HG03175 (cell line): ENCODE results near the gene CUX1.
"Not testable (repeated sequence)": the region's sequence is repeated elsewhere in the genome, so short reads cannot be mapped to it uniquely, and the experiment has no call there.

Experiments used
- ATAC-seq: cut with Tn5 transposase; IDR thresholded peaks from one replicate; pipeline ENCODE4 v1.9.1; 2021; ENCODE audit warnings: mild to moderate bottlenecking, moderate library complexity; ENCODE audit not compliant: unreplicated experiment

The CUX1 gene

GRCh38 chr7:101823096-101823495, 5.7 kb downstream of the CUX1 start:
- ATAC-seq: no peak

GRCh38 chr7:101823596-101823995, 6.2 kb downstream of the CUX1 start:
- no peak for ATAC-seq

GRCh38 chr7:101824440-101824839, 7.0 kb downstream of the CUX1 start:
- no peak for ATAC-seq

GRCh38 chr7:101826081-101826835, 8.8 kb downstream of the CUX1 start:
- ATAC-seq: no peak

- ATAC-seq: no peak
Measured at GRCh38 chr7:101828301-101829020, 11.0 kb downstream of the CUX1 start.

- ATAC-seq: no peak
Measured at GRCh38 chr7:101829374-101829773, 11.9 kb downstream of the CUX1 start.

GRCh38 chr7:101829821-101830220, 12.4 kb downstream of the CUX1 start:
- no peak for ATAC-seq

- ATAC-seq: not testable (repeated sequence)
Measured at GRCh38 chr7:101831396-101831795, 14.0 kb downstream of the CUX1 start.

GRCh38 chr7:101832205-101832631, 14.8 kb downstream of the CUX1 start:
- ATAC-seq: no peak

- ATAC-seq: no peak
Measured at GRCh38 chr7:101832685-101833375, 15.4 kb downstream of the CUX1 start.

- ATAC-seq: no peak
Measured at GRCh38 chr7:101833799-101834198, 16.4 kb downstream of the CUX1 start.

- no peak for ATAC-seq
Measured at GRCh38 chr7:101835136-101835535, 17.7 kb downstream of the CUX1 start.

GRCh38 chr7:101837433-101837832, 20.0 kb downstream of the CUX1 start:
- not testable (repeated sequence) for ATAC-seq

GRCh38 chr7:101838837-101839483, 21.5 kb downstream of the CUX1 start:
- no peak for ATAC-seq

GRCh38 chr7:101841328-101841727, 23.9 kb downstream of the CUX1 start:
- ATAC-seq: no peak

- no peak for ATAC-seq
Measured at GRCh38 chr7:101843293-101844271, 26.2 kb downstream of the CUX1 start.

- ATAC-seq: no peak
Measured at GRCh38 chr7:101845974-101846373, 28.5 kb downstream of the CUX1 start.

- no peak for ATAC-seq
Measured at GRCh38 chr7:101846800-101847538, 29.5 kb downstream of the CUX1 start.

GRCh38 chr7:101848208-101848951, 31.0 kb downstream of the CUX1 start:
- ATAC-seq: no peak
